ENCODE measurements around the gene RGS4. TPM values are rescaled to one million over a fixed set of nuclear protein-coding genes. Genes with fewer than 3 reads are reported as not detected.

Gene RGS4
- total RNA-seq, 1 experiment from 2014 or later, result not detected

DNA sequence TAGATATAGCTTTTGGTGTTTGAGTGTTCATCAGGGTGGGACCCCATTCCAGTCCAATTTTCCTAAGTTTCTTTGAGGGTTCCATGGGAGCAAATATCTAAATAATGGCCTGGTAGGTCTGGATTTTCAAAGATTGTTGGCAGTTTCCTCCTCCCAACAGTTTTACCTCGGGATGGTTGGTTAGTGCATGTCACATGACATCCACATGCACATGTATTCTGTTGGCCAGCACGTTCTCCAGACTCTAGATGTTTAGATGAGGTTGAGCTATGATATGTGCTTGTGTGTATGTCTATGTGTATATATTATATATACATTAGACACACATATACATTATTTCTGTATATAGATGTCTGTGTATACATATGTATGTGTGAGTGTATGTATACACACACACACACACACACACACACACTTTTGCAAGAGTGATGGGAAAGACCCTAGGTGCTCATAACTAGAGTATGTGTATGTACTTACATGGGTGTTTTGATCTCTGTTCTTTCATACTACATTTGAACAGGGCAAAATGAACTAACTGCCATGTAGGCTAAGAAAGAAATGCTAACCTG is 5.6 kb downstream of the RGS4 start:
- DNase-seq, result no peak
- H3K79me2 ChIP-seq (ENCODE audit: low read depth), result no peaks in the 10 kb centered on the region
- no peaks in the 10 kb centered on the region for H4K20me1 ChIP-seq (ENCODE audit: insufficient read depth)
- H3K4me1 ChIP-seq (replicated peaks; ENCODE audit: insufficient read depth), result no peaks in the 10 kb centered on the region
- H3F3A ChIP-seq (ENCODE audit: insufficient read depth, low read depth), result no peaks in the 10 kb centered on the region
- H3K9me2 ChIP-seq (ENCODE audit: insufficient read depth), result no peaks in the 10 kb centered on the region
- H3K36me3 ChIP-seq (ENCODE audit: low read depth), result no peaks in the 10 kb centered on the region
- CTCF ChIA-PET, result no interaction called here
- no TSS peak for BruUV-seq (replicated peaks)
- H2AFZ ChIP-seq, result no peak overlapping the region
- POLR2A ChIA-PET (ENCODE audit: unreplicated experiment), result no interaction called here
- no peak overlapping the region for H3K27ac ChIP-seq
- intact Hi-C loops (cut with micrococcal nuclease; ENCODE audit: unreplicated experiment), result loop anchor here (5.0 to 10.0 kb wide), 2 partner anchors 227 to 250 kb away; partner anchors contain the start of gene NUF2
- H3K4me3 ChIP-seq, result no peak overlapping the region
- H3K9me3 ChIP-seq (ENCODE audit: insufficient read depth, low read depth), result no peaks in the 10 kb centered on the region
- H3K27me3 ChIP-seq (ENCODE audit: insufficient read depth, low read depth), result no peaks in the 10 kb centered on the region
- no peak overlapping the region for H3K4me2 ChIP-seq
- TF ChIP-seq, protein P1, sequence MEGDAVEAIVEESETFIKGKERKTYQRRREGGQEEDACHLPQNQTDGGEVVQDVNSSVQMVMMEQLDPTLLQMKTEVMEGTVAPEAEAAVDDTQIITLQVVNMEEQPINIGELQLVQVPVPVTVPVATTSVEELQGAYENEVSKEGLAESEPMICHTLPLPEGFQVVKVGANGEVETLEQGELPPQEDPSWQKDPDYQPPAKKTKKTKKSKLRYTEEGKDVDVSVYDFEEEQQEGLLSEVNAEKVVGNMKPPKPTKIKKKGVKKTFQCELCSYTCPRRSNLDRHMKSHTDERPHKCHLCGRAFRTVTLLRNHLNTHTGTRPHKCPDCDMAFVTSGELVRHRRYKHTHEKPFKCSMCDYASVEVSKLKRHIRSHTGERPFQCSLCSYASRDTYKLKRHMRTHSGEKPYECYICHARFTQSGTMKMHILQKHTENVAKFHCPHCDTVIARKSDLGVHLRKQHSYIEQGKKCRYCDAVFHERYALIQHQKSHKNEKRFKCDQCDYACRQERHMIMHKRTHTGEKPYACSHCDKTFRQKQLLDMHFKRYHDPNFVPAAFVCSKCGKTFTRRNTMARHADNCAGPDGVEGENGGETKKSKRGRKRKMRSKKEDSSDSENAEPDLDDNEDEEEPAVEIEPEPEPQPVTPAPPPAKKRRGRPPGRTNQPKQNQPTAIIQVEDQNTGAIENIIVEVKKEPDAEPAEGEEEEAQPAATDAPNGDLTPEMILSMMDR (conservative IDR thresholded peaks at IDR 0.05), result no peak
- no peak for TF ChIP-seq EZH2 (IDR thresholded peaks at IDR 0.05; ENCODE audit: low read depth)

DNA sequence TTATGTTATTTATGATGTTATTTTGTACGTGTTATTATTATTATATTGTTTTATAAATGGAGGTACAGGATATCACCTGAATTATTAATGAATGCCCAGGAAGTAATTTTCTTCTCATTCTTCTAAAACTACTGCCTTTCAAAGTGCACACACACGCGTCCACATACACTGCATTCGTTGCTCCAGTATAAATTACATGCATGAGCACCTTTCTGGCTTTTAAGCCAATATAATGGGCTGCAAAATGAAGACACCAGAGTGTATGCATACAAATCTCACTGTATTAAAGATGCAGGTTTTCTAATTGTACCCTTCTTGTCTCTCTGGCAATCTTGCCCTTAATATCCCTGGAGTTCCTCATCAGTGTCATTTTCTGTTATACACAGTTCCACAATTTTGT is 6.9 kb downstream of the RGS4 start:
- BruUV-seq (replicated peaks), result no TSS peak
- POLR2A ChIA-PET (ENCODE audit: unreplicated experiment), result no interaction called here
- no peaks in the 10 kb centered on the region for H3K4me1 ChIP-seq (replicated peaks; ENCODE audit: insufficient read depth)
- CTCF ChIA-PET, result no interaction called here
- H3K9me2 ChIP-seq (ENCODE audit: insufficient read depth), result no peaks in the 10 kb centered on the region
- intact Hi-C loops (cut with micrococcal nuclease; ENCODE audit: unreplicated experiment), result loop anchor here (10.0 kb wide), 1 partner anchor 249 kb away; the partner anchor contains the start of gene NUF2
- H4K20me1 ChIP-seq (ENCODE audit: insufficient read depth), result no peaks in the 10 kb centered on the region
- no peaks in the 10 kb centered on the region for H3K36me3 ChIP-seq (ENCODE audit: low read depth)
- TF ChIP-seq, protein P1 (conservative IDR thresholded peaks at IDR 0.05), result no peak
- TF ChIP-seq EZH2 (IDR thresholded peaks at IDR 0.05; ENCODE audit: low read depth), result no peak
- H3K79me2 ChIP-seq (ENCODE audit: low read depth), result no peaks in the 10 kb centered on the region
- H3K4me3 ChIP-seq, result no peak overlapping the region
- no peak overlapping the region for H3K4me2 ChIP-seq
- H3F3A ChIP-seq (ENCODE audit: insufficient read depth, low read depth), result no peaks in the 10 kb centered on the region
- no peaks in the 10 kb centered on the region for H3K9me3 ChIP-seq (ENCODE audit: insufficient read depth, low read depth)
- DNase-seq, result no peak
- no peak overlapping the region for H3K27ac ChIP-seq
- H3K27me3 ChIP-seq (ENCODE audit: insufficient read depth, low read depth), result no peaks in the 10 kb centered on the region
- H2AFZ ChIP-seq, result no peak overlapping the region

DNA sequence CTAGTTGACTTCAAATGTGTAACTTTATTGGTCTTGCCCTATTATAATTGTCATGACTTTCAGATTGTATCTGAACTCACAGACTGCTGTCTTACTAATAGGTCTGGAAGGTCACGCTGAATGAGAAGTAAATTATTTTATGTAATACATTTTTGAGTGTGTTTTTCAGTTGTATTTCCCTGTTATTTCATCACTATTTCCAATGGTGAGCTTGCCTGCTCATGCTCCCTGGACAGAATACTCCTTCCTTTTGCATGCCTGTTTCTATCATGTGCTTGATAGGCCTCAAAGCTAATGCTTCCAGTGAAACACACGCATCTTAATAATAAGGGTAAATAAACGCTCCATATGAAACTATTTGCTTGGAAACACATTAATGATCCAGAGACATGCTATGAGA is 7.3 kb downstream of the RGS4 start:
- Histone ChIP-seq H4K20me1 (ENCODE audit: insufficient read depth) (no peaks in the 10 kb centered on the region), H3K27ac (no peak overlapping the region), H3K79me2 (ENCODE audit: low read depth) (no peaks in the 10 kb centered on the region), H3K4me1 (replicated peaks; ENCODE audit: insufficient read depth) (no peaks in the 10 kb centered on the region), H3K36me3 (ENCODE audit: low read depth) (no peaks in the 10 kb centered on the region), H3K4me2 (no peak overlapping the region), H3K4me3 (no peak overlapping the region), H3K9me2 (ENCODE audit: insufficient read depth) (no peaks in the 10 kb centered on the region), H2AFZ (no peak overlapping the region), H3K9me3 (ENCODE audit: insufficient read depth, low read depth) (no peaks in the 10 kb centered on the region), H3F3A (ENCODE audit: insufficient read depth, low read depth) (no peaks in the 10 kb centered on the region), H3K27me3 (ENCODE audit: insufficient read depth, low read depth) (no peaks in the 10 kb centered on the region)
- BruUV-seq (replicated peaks), result no TSS peak
- ChIA-PET CTCF (no interaction called here), POLR2A (ENCODE audit: unreplicated experiment) (no interaction called here)
- no peak for DNase-seq
- intact Hi-C loops (cut with micrococcal nuclease; ENCODE audit: unreplicated experiment), result loop anchor here (10.0 kb wide), 1 partner anchor 248 kb away; the partner anchor contains the start of gene NUF2
- TF ChIP-seq, protein P1 (conservative IDR thresholded peaks at IDR 0.05), result no peak
- TF ChIP-seq EZH2 (IDR thresholded peaks at IDR 0.05; ENCODE audit: low read depth), result no peak
